ENCODE data around the gene AGAP2. TPM values are rescaled to one million over a fixed set of nuclear protein-coding genes. Genes with fewer than 3 reads are reported as not detected.

AGAP2 gene
- total and polyA plus RNA-seq, 2 donors (not counting 1 experiment from before 2014, with no cell fraction given), result 22.2 to 27.0 TPM

GRCh38 chr12:57693317-57693658 is 45.3 kb downstream of the AGAP2 start:
- Histone ChIP-seq H3K4me1 (ENCODE audit: control insufficient read depth in 2 of 2, insufficient read depth in 2 of 2, low read length in 2 of 2) (peaks cover 13 to 17% of the 10 kb centered on the region in 2 donors), H3K4me3 (ENCODE audit: control extremely low read depth in 1 of 5, extremely low read depth in 1 of 5, insufficient read depth in 1 of 5, low read depth in 2 of 5, low read length in 4 of 5) (peak overlapping the region in 3 of 5 experiments; percentile 10 to 31 (median 22)), H3K9me3 (ENCODE audit: control extremely low read depth in 1 of 3, control insufficient read depth in 2 of 3, insufficient read depth in 1 of 3, low read length in 2 of 3) (no peaks in the 10 kb centered on the region), H3K4me2 (replicated peaks; ENCODE audit: low read depth, low read length, poor library complexity, severe bottlenecking) (peak overlapping the region; percentile 55), H4K20me1 (ENCODE audit: control insufficient read depth, insufficient read depth, low read length, poor library complexity, severe bottlenecking) (peaks cover 15% of the 10 kb centered on the region), H3K36me3 (replicated peaks in 1 of 2; ENCODE audit: control extremely low read depth in 1 of 2, control insufficient read depth in 1 of 2, extremely low read depth in 1 of 2, insufficient read depth in 2 of 2, low read length in 1 of 2) (peaks cover 5 to 32% of the 10 kb centered on the region in 2 experiments), H2AFZ (ENCODE audit: insufficient read depth, low read depth, low read length, poor library complexity, severe bottlenecking) (peak overlapping the region; percentile 66), H3K9ac (ENCODE audit: low read length) (peak overlapping the region; percentile 18), H3K27ac (ENCODE audit: low read length in 2 of 2) (peak overlapping the region in 1 of 2 donors; percentile 15), H3K79me2 (ENCODE audit: control insufficient read depth, insufficient read depth, low read length) (peaks cover 23% of the 10 kb centered on the region), H3K27me3 (replicated peaks in 1 of 4; ENCODE audit: control extremely low read depth in 1 of 4, control insufficient read depth in 3 of 4, insufficient read depth in 4 of 4, low read length in 3 of 4) (peaks cover 0 to 1% (median under 1%) of the 10 kb centered on the region in 4 experiments)
- POLR2A ChIA-PET, result interaction anchor here (0.6 to 1.2 kb wide), 3 partner anchors 50 to 120 kb away, joined by 3 to 7 read pairs (median 4); no protein-coding TSS in a partner anchor
- CTCF ChIA-PET, result interaction anchor here (1.0 to 2.7 kb wide), 7 partner anchors 11 to 464 kb away, joined by 3 to 9 read pairs (median 4); partner anchors contain the start of genes B4GALNT1 and SHMT2
- no peaks in the 10 kb centered on the region for H3K9me3 Mint-ChIP-seq (ENCODE audit: insufficient read depth)
- no peak for TF ChIP-seq EZH2 (IDR thresholded peaks at IDR 0.05; ENCODE audit: borderline replicate concordance, insufficient read depth, low read depth, low read length, poor library complexity, severe bottlenecking)
- no peak for TF ChIP-seq CTCF (IDR thresholded peaks at IDR 0.05)
- DNase-seq (no peak), ATAC-seq (ENCODE audit: low read depth) (no peak)
- H3K4me1 Mint-ChIP-seq, result peaks cover 9% of the 10 kb centered on the region
- intact Hi-C loops (cut with micrococcal nuclease), result loop anchor here (1.0 to 5.0 kb wide), 3 partner anchors 61 to 244 kb away; partner anchors contain the start of gene B4GALNT1
- 67% methylated on average over 5 of the region's 10 CpGs for WGBS (ENCODE audit: insufficient coverage)
- H3K4me3 Mint-ChIP-seq, result no peak overlapping the region
- no peak overlapping the region for H3K27ac Mint-ChIP-seq
- H3K27me3 Mint-ChIP-seq, result peaks cover 19% of the 10 kb centered on the region

GRCh38 chr12:57692500-57692899 is 46.0 kb downstream of the AGAP2 start:
- POLR2A ChIA-PET, result interaction anchor here (0.6 to 0.7 kb wide), 2 partner anchors 49 to 51 kb away, joined by 3 read pairs; no protein-coding TSS in a partner anchor

More at GRCh38 chr12:57692500-57692899, 46.0 kb downstream of the AGAP2 start:
- Histone ChIP-seq H3K9me3 (ENCODE audit: control extremely low read depth in 1 of 3, control insufficient read depth in 2 of 3, insufficient read depth in 1 of 3, low read length in 2 of 3) (no peaks in the 10 kb centered on the region), H3K27me3 (replicated peaks in 1 of 4; ENCODE audit: control extremely low read depth in 1 of 4, control insufficient read depth in 3 of 4, insufficient read depth in 4 of 4, low read length in 3 of 4) (peaks cover 0 to 8% (median 5%) of the 10 kb centered on the region in 4 experiments), H2AFZ (ENCODE audit: insufficient read depth, low read depth, low read length, poor library complexity, severe bottlenecking) (no peak overlapping the region), H3K4me2 (replicated peaks; ENCODE audit: low read depth, low read length, poor library complexity, severe bottlenecking) (no peak overlapping the region), H3K9ac (ENCODE audit: low read length) (no peak overlapping the region), H3K4me1 (ENCODE audit: control insufficient read depth in 2 of 2, insufficient read depth in 2 of 2, low read length in 2 of 2) (peaks cover 13 to 17% of the 10 kb centered on the region in 2 donors), H3K27ac (ENCODE audit: low read length in 2 of 2) (no peak overlapping the region), H3K4me3 (ENCODE audit: control extremely low read depth in 1 of 5, extremely low read depth in 1 of 5, insufficient read depth in 1 of 5, low read depth in 2 of 5, low read length in 4 of 5) (no peak overlapping the region), H4K20me1 (ENCODE audit: control insufficient read depth, insufficient read depth, low read length, poor library complexity, severe bottlenecking) (peaks cover 15% of the 10 kb centered on the region), H3K79me2 (ENCODE audit: control insufficient read depth, insufficient read depth, low read length) (peaks cover 23% of the 10 kb centered on the region), H3K36me3 (replicated peaks in 1 of 2; ENCODE audit: control extremely low read depth in 1 of 2, control insufficient read depth in 1 of 2, extremely low read depth in 1 of 2, insufficient read depth in 2 of 2, low read length in 1 of 2) (peaks cover 5 to 25% of the 10 kb centered on the region in 2 experiments)
- no peak for TF ChIP-seq EZH2 (IDR thresholded peaks at IDR 0.05; ENCODE audit: borderline replicate concordance, insufficient read depth, low read depth, low read length, poor library complexity, severe bottlenecking)
- TF ChIP-seq CTCF (IDR thresholded peaks at IDR 0.05), result no peak
- Mint-ChIP-seq H3K9me3 (ENCODE audit: insufficient read depth) (no peaks in the 10 kb centered on the region), H3K4me3 (no peak overlapping the region), H3K27me3 (peaks cover 22% of the 10 kb centered on the region), H3K4me1 (peaks cover 6% of the 10 kb centered on the region), H3K27ac (no peak overlapping the region)
- DNase-seq (no peak), ATAC-seq (ENCODE audit: low read depth) (no peak)
- 98% methylated on average over 11 of the region's 15 CpGs for WGBS (ENCODE audit: insufficient coverage)
- CTCF ChIA-PET, result interaction anchor here (0.7 to 2.7 kb wide), 7 partner anchors 12 to 111 kb away, joined by 3 to 9 read pairs (median 4); no protein-coding TSS in a partner anchor
- intact Hi-C loops (cut with micrococcal nuclease), result loop anchor here (5.0 kb wide), 2 partner anchors 60 to 245 kb away; partner anchors contain the start of gene B4GALNT1
